Measurements from ENCODE around the gene DPYSL3. TPM values are rescaled to one million over a fixed set of nuclear protein-coding genes. Genes with fewer than 3 reads are reported as not detected.
A peak's percentile ranks its signal among the peaks of the same experiment; 100 is the strongest.

Gene DPYSL3
- total and polyA plus RNA-seq, 2 experiments from 2014 or later, result 9.2 to 42.8 TPM

DNA sequence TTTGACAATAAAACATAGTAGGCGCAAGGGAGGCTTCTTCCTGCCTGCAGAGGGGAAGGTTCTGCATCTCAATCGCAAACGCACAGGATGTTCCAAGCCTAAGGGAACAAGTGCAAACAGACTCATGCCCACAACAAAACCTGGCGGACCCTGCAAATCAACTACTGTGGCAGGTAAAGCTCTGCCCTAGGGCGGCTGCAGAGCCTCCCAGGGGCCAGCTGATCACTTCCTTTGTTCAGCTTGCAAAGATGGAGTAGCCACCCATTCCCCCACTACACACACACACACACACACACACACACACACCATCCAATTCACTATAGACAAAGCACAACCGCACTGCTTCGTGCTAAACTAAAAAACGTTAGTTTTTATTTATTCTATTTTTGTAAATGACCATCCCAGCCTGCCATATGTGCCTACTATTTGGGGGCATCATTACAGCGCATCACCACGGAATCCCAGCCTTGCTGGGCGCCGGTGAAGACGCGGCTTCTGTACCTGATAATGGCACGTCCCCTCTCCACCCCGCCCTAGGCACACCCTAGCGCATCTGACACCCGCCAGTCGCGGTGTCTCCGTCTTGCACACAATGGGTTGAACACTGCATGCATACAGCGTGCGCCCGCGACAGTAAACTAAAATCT is 57.6 kb downstream of the DPYSL3 start:
- peaks cover 25% of the 10 kb centered on the region for H3K79me2 ChIP-seq (ENCODE audit: insufficient read depth)
- peak overlapping the region; percentile 82 for H3K4me3 ChIP-seq
- no peak overlapping the region for H3K27ac ChIP-seq
- peak overlapping the region; percentile 82; the same call in 1 of the 2 replicates for H2AFZ ChIP-seq
- no peaks in the 10 kb centered on the region for H3K9me2 ChIP-seq (ENCODE audit: insufficient read depth)
- H3F3A ChIP-seq (ENCODE audit: insufficient read depth), result peaks cover 11% of the 10 kb centered on the region
- no peak for DNase-seq
- WGBS, 2 experiments (ENCODE audit: low coverage in 1 of 2, low lambda C conversion rate in 2 of 2, missing lambda C conversion rate in 2 of 2), result 30 to 31% methylated on average over 25 of the region's 25 CpGs
- no peaks in the 10 kb centered on the region for H3K9me3 ChIP-seq (ENCODE audit: low read depth)
- peak overlapping the region; percentile 91 for H3K9ac ChIP-seq
- no peaks in the 10 kb centered on the region for H3K27me3 ChIP-seq (replicated peaks; ENCODE audit: insufficient read depth)
- H3K4me1 ChIP-seq (ENCODE audit: insufficient read depth), result peaks cover 28% of the 10 kb centered on the region
- TF ChIP-seq EZH2phosphoT487 (IDR thresholded peaks at IDR 0.05; ENCODE audit: insufficient read depth, low read depth) (no peak), EZH2 (IDR thresholded peaks at IDR 0.05; ENCODE audit: insufficient read depth, poor library complexity, severe bottlenecking) (no peak)
- peak overlapping the region; percentile 78 for H3K4me2 ChIP-seq (ENCODE audit: unreplicated experiment)
- no peaks in the 10 kb centered on the region for H3K36me3 ChIP-seq (ENCODE audit: low read depth)
- H4K20me1 ChIP-seq (ENCODE audit: insufficient read depth), result no peaks in the 10 kb centered on the region
- in situ Hi-C loops (cut with MboI), result loop anchor here (5.0 kb wide), 1 partner anchor 105 kb away; no protein-coding TSS in a partner anchor

DNA sequence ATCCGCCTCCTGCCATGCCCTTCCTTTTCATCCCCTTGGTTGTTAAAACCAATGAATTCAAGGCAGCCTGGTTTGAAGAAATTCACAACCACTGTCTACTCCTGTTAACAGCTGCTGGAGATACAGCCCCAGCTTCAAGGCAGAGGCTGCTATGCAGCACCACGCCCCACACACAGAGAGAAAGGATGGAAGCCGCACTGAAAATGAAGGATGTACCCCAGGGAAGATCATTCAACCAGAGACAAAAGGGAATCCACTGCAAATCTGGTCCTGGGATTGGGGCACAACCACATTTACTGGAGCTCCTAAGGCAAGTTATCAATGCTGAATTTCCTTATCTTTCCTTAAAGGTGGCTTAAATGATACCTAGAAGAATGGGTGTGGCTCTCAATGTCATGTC is 58.7 kb downstream of the DPYSL3 start:
- Histone ChIP-seq H3K79me2 (ENCODE audit: insufficient read depth) (peaks cover 25% of the 10 kb centered on the region), H3K9me2 (ENCODE audit: insufficient read depth) (no peaks in the 10 kb centered on the region), H4K20me1 (ENCODE audit: insufficient read depth) (no peaks in the 10 kb centered on the region), H3K27ac (no peak overlapping the region), H3K9me3 (ENCODE audit: low read depth) (no peaks in the 10 kb centered on the region), H3K9ac (no peak overlapping the region), H3K4me3 (no peak overlapping the region), H2AFZ (no peak overlapping the region), H3K36me3 (ENCODE audit: low read depth) (no peaks in the 10 kb centered on the region), H3K27me3 (replicated peaks; ENCODE audit: insufficient read depth) (no peaks in the 10 kb centered on the region), H3K4me1 (ENCODE audit: insufficient read depth) (peaks cover 26% of the 10 kb centered on the region), H3K4me2 (ENCODE audit: unreplicated experiment) (no peak overlapping the region), H3F3A (ENCODE audit: insufficient read depth) (peaks cover 11% of the 10 kb centered on the region)
- no peak for TF ChIP-seq EZH2phosphoT487 (IDR thresholded peaks at IDR 0.05; ENCODE audit: insufficient read depth, low read depth)
- TF ChIP-seq EZH2 (IDR thresholded peaks at IDR 0.05; ENCODE audit: insufficient read depth, poor library complexity, severe bottlenecking), result no peak
- DNase-seq, result no peak
- in situ Hi-C loops (cut with MboI), result loop anchor here (5.0 kb wide), 1 partner anchor 106 kb away; no protein-coding TSS in a partner anchor
- 77 to 82% methylated on average over 3 of the region's 3 CpGs for WGBS, 2 experiments (ENCODE audit: low coverage in 1 of 2, low lambda C conversion rate in 2 of 2, missing lambda C conversion rate in 2 of 2)

DNA sequence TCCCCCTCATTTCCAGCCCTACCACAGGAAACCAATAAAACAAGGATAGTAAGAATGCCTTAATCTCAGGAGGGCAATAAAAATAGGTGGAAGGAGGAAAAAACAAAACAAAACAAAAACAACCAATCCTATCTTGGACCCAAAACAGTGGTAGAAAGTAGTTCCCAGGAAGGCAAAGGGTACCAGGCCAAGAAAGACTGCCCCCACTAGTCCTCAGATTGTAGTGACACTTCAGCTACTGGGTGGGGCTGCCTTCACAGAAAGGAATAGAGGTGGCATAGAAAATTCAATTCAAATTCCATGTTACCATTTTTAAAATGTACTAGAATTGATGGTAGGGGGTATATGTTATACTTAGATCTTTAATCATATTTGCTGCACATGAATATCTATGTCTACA is 59.3 kb downstream of the DPYSL3 start:
- Histone ChIP-seq H3K27me3 (replicated peaks; ENCODE audit: insufficient read depth) (no peaks in the 10 kb centered on the region), H4K20me1 (ENCODE audit: insufficient read depth) (no peaks in the 10 kb centered on the region), H3K4me1 (ENCODE audit: insufficient read depth) (peaks cover 20% of the 10 kb centered on the region), H3K36me3 (ENCODE audit: low read depth) (no peaks in the 10 kb centered on the region), H3K9ac (no peak overlapping the region), H3K27ac (no peak overlapping the region), H3K4me2 (ENCODE audit: unreplicated experiment) (no peak overlapping the region), H3K9me3 (ENCODE audit: low read depth) (no peaks in the 10 kb centered on the region), H3F3A (ENCODE audit: insufficient read depth) (peaks cover 5% of the 10 kb centered on the region), H3K79me2 (ENCODE audit: insufficient read depth) (peaks cover 25% of the 10 kb centered on the region), H3K9me2 (ENCODE audit: insufficient read depth) (no peaks in the 10 kb centered on the region), H3K4me3 (no peak overlapping the region), H2AFZ (no peak overlapping the region)
- TF ChIP-seq EZH2phosphoT487 (IDR thresholded peaks at IDR 0.05; ENCODE audit: insufficient read depth, low read depth) (no peak), EZH2 (IDR thresholded peaks at IDR 0.05; ENCODE audit: insufficient read depth, poor library complexity, severe bottlenecking) (no peak)
- in situ Hi-C loops (cut with MboI), result loop anchor here (5.0 kb wide), 1 partner anchor 107 kb away; no protein-coding TSS in a partner anchor
- DNase-seq, result no peak

DNA sequence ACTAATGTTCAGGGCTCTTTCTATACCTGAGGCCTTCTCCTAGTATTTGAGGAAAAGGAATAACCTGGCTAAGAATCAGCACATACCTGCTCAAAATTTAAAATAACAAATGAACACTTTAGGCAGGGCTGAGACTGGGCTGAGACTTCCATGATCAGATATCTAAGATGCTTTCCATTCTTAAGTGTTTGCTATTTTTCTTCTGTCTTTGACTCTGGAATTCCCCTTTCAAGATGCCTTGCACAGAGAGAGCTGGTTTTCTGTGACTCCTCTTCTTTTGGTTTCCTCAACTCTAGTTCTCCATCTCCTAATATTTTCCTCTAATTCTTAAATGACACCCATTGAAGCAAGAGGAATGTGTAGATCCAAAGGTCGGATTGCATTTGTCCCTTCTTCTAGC is 61.1 kb downstream of the DPYSL3 start:
- H3K9me2 ChIP-seq (ENCODE audit: insufficient read depth), result no peaks in the 10 kb centered on the region
- no peaks in the 10 kb centered on the region for H3F3A ChIP-seq (ENCODE audit: insufficient read depth)
- TF ChIP-seq EZH2phosphoT487 (IDR thresholded peaks at IDR 0.05; ENCODE audit: insufficient read depth, low read depth), result no peak
- H3K4me1 ChIP-seq (ENCODE audit: insufficient read depth), result peaks cover 7% of the 10 kb centered on the region
- no peaks in the 10 kb centered on the region for H3K9me3 ChIP-seq (ENCODE audit: low read depth)
- H3K36me3 ChIP-seq (ENCODE audit: low read depth), result no peaks in the 10 kb centered on the region
- H3K9ac ChIP-seq, result no peak overlapping the region
- WGBS, 2 experiments (ENCODE audit: low coverage in 1 of 2, low lambda C conversion rate in 2 of 2, missing lambda C conversion rate in 2 of 2), result 94% methylated on average over 1 of the region's 1 CpG
- H3K27me3 ChIP-seq (replicated peaks; ENCODE audit: insufficient read depth), result no peaks in the 10 kb centered on the region
- no peak overlapping the region for H3K4me3 ChIP-seq
- no peak overlapping the region for H3K4me2 ChIP-seq (ENCODE audit: unreplicated experiment)
- in situ Hi-C loops (cut with MboI), result no loop called here
- peaks cover 30% of the 10 kb centered on the region for H3K79me2 ChIP-seq (ENCODE audit: insufficient read depth)
- DNase-seq, result peak; percentile 30
- H3K27ac ChIP-seq, result no peak overlapping the region
- no peaks in the 10 kb centered on the region for H4K20me1 ChIP-seq (ENCODE audit: insufficient read depth)
- H2AFZ ChIP-seq, result no peak overlapping the region
